Activated effector memory CD4-positive, alpha-beta T cell treated with Interleukin-2 at 50 U/mL for 16 hours (primary cell): ENCODE measurements around the gene ALOX12.
A peak's percentile ranks its signal among the peaks of the same experiment; 100 is the strongest.

ENCODE experiments used
- DNase-seq: peaks from one replicate; pipeline ENCODE4 v3.0.0-alpha.2; 2020

The ALOX12 gene

DNA sequence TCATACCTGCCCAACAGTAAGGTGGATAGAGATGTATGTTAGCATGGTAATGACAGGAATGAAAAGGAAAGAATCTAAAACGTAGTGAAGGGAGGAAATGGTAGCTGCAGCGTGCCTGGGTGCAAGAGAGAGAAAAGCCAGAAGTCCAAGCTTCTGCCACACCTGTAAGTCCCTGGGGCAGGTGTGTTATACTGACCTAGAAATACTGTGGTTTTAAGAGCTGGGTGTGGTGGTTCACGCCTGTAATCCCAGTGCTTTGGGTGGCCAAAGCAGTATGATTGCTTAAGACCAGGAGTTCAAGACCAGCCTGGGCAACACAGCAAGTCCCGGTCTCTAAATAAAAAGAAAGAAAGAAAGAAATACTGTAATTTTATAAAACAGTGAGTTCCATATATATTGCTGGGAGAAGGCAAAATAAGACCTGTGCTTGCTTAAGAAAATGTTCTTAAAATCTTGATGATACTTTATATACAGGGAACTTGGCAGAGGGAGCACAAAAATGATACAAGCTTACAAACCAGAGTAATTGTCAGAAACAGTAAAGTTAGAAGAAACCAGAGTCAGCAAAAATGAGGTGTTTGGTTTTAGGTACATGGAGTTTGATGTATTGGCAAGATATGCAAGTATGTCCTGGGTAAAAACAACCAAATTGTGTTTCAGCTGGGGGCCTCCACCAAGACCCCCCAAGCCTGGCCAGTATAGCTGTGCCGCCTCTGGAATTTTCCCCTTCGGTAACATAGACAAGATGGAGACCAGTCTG, 6.6 kb downstream of the ALOX12 start:
- no peak for DNase-seq

DNA sequence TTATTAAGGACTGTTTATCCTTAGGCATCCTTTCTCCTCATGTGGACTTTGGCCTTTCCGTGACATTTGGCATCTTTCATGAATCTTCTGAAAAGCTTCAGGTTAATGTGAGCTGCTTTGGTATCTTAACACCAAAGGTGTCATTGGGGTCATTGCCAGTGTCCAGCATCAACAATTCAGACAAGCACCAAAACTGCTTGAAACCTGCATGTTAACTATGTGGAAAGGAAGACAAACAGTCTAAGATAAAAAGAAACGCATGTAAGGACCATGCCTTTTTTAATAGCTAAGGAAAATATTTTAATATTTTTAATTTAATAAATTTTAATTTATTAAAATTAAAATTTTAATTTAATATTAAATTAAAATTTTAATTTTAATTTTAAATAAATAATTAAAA, 7.9 kb downstream of the ALOX12 start:
- DNase-seq = no peak

- DNase-seq = no peak
These were observed 8.8 kb downstream of the ALOX12 start for GRCh38 chr17:7004398-7005253.

GRCh38 chr17:7005716-7006115, 9.9 kb downstream of the ALOX12 start:
- DNase-seq = no peak

DNA sequence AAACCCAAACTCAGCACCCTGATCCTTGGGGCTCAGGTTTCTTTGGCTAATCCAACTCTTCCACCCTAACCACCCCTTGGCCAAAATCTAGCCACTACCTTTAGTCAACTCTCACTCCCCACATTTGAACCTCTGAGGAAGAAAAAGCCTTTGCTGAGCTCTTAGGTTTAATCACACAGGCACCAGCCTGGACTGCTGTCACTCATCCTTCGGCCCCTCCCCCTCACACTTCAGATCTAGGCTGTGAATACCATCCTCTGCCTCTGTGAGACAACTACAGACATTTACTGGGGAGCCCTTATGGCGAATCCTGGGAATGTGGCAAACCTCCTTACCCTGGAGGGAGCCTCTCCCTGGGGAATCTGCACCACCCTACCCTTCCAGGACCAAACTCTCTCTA, 11.3 kb downstream of the ALOX12 start:
- no peak for DNase-seq

DNA sequence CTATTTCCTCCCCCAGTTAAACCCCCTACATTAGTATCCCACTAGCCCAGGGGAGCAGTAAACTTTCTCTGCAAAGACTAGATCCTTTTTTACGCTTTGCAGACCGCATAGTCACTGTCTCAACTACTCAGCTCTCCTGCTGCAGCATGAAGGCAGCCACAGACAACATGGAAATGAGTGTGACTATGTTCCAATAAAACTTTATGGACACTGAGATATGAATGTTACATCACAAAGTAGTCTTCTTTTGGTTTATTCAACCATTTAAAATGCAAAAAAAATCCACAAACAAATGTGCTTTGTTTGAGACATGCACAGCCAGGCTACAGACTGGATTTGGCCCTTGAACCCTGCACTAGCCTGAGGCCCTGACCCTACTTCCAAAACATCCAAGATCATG, 14.7 kb downstream of the ALOX12 start:
- DNase-seq = no peak

DNA sequence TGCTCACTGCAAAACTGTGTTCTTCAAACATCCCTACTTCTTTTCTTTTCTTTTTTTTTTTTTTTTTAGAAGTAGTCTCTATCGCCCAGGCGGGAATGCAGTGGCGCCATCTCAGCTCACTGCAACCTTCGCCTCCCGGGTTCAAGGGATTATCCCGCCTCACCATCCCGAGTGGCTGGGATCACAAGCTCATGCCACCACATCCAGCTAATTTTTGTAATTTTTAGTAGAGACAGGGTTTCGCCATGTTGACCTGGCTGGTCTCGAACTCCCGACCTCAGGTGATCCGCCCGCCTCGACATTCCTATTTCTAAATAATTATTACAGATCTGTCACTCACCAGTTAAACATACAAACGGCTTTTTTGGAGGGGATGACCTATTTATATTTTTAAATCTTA, 15.6 kb downstream of the ALOX12 start:
- DNase-seq = no peak

- DNase-seq = no peak
These were observed 16.0 kb downstream of the ALOX12 start for GRCh38 chr17:7011942-7012254.

GRCh38 chr17:7014261-7014994, 18.6 kb downstream of the ALOX12 start:
- peak; percentile 97 for DNase-seq

DNA sequence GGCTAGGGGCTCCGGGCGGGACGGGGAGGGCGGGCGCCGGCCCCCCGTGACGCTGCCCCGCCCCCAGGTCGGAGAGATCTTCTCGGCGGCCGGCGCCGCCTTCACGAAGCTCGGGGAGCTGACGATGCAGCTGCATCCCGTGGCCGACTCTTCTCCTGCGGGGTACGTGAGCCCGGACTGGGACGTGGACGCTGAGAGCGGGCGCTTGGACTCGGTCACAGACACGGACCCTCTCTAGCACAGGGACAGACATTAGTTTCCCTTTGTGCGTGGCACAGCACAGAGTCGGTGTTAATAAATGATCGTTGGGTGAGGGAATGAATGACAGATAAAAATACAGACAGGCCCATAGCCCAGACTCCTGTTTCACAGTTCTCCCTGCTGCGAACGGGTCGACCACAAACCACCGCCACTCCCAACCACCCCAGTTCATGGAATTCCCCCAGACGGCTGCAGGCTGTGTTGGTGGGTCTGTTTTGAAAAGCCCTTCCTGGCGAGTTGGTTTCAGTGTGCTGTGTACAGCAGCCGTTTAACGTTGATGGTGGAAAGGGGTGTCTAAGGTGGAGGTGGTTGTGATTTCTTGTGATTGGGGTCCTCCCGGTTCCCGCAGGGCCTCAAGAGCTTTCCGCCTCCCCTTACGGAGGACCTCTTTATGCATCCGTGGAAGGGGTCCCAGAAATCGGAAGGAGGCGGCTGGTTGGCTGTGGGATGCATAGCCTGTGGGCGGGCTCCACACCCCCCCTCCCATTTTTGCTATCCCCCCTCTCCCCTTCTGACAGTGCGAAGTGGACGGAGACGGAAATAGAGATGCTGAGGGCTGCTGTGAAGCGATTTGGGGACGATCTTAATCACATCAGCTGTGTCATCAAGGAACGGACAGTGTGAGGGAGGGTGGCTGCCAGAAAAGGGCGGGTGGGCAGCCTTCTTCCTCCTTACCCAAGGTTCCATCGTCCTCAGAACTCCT, 19.4 kb downstream of the ALOX12 start:
- DNase-seq = peak; percentile 66

DNA sequence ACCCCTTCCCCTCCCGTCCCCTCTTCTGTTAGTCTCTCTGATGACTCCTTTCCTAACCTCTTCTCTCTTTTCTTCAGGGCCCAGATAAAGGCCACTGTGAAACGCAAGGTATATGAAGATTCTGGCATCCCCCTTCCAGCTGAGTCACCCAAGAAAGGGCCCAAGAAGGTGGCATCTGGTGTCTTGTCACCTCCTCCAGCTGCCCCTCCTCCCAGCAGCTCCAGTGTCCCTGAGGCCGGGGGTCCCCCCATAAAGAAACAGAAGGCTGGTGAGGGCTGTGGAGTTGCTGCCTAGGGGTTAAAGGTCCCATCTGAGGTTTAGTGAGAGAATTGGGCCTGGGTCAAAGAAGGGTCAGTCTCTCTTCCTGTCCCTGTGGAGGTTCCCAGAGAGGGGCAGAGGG, 20.6 kb downstream of the ALOX12 start:
- no peak for DNase-seq

GRCh38 chr17:7016886-7017826, 21.3 kb downstream of the ALOX12 start:
- DNase-seq = no peak

DNA sequence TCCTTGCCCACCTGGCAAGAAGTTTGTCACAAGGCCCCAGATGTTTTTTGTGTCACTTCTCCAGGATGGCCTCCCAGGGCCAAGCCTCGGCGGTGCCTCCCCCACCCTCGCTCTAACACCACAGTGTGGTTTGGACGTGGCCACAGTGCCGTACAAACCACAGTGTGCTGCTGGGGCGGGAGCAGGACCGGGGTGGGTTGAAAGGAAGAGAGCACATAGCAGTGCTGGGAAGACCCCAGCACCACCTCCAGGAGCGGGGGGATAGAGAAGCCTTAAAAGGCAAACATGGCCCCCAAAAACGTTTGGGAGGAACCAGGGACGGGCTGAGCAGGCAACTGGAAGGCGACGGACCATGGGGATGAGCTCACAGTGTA, 22.0 kb downstream of the ALOX12 start:
- DNase-seq = no peak

DNA sequence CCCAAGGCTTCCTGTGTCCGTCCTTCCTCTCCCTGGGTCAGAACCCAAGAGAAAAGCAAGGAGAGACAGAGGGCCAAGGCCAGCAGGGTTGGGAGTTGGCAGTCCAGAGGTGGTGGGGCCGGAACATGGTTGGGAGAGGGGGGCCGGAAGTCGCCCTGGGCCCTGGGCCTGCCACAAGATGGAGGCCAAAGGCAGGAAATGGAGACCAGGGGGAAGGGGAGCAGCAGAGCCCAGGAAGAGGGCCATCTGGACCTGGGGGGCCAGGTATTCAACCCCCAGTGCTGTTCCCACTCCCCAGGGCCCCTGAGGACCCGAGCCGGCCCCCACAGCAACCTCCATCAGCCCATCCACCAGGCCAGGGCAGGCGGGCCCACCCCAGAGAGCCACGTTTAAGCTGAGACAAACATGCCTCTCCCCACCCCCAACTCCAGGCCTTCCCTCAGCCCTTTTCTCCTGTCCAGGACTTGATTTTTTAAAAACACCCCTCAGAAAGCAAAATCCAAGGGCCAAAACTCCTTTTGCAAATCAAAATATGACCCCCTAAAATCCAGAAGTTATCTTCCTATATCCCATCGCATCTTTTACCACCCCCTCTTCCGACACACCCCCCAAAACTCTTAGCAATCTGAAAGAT, 22.6 kb downstream of the ALOX12 start:
- DNase-seq = no peak

GRCh38 chr17:7019367-7019766, 23.5 kb downstream of the ALOX12 start:
- no peak for DNase-seq

- DNase-seq = no peak
These were observed 24.1 kb downstream of the ALOX12 start for GRCh38 chr17:7019839-7020519.

- DNase-seq = no peak
These were observed 25.2 kb downstream of the ALOX12 start for GRCh38 chr17:7020894-7021664.

GRCh38 chr17:7021993-7022778, 26.3 kb downstream of the ALOX12 start:
- peak; percentile 69 for DNase-seq
